ENCODE measurements around the gene TMEM150A. TPM values are rescaled to one million over a fixed set of nuclear protein-coding genes. Genes with fewer than 3 reads are reported as not detected.

Gene TMEM150A, protein sequence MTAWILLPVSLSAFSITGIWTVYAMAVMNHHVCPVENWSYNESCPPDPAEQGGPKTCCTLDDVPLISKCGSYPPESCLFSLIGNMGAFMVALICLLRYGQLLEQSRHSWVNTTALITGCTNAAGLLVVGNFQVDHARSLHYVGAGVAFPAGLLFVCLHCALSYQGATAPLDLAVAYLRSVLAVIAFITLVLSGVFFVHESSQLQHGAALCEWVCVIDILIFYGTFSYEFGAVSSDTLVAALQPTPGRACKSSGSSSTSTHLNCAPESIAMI
- total RNA-seq = 6.2 and 6.5 TPM in 2 replicates

- Mint-ChIP-seq H3K9me3 (no peaks in the 10 kb centered on the region), H3K4me3 (peak within 1 kb of the TSS; percentile 96), H3K27ac (peak within 1 kb of the TSS; percentile 70), H3K36me3 (ENCODE audit: low read depth) (peaks cover 17% of the 10 kb centered on the region), H3K27me3 (peaks cover 1% of the 10 kb centered on the region), H3K4me1 (peaks cover 15% of the 10 kb centered on the region)
- intact Hi-C loops (cut with micrococcal nuclease) = loop anchor here (1.0 kb wide), 3 partner anchors 7 to 14 kb away; partner anchors contain the start of genes C2orf68, RNF181 and USP39
- peak; percentile 95 for DNase-seq
Observed at GRCh38 chr2:85602476-85603234, at the start of gene TMEM150A. TSS of gene TMEM150A (minus strand) at chr2:85602698. CDS start at chr2:85601948, 750 bp downstream.

- Mint-ChIP-seq H3K9me3 (no peaks in the 10 kb centered on the region), H3K27me3 (no peaks in the 10 kb centered on the region), H3K4me3 (no peak overlapping the region), H3K4me1 (peaks cover 2% of the 10 kb centered on the region), H3K36me3 (ENCODE audit: low read depth) (peaks cover 51% of the 10 kb centered on the region), H3K27ac (no peak overlapping the region)
- intact Hi-C loops (cut with micrococcal nuclease) = no loop called here
- no peak for DNase-seq
Observed at GRCh38 chr2:85652056-85652455, 49.6 kb upstream of the TMEM150A start.

- no peak overlapping the region for H3K27ac Mint-ChIP-seq
- H3K9me3 Mint-ChIP-seq = no peaks in the 10 kb centered on the region
- intact Hi-C loops (cut with micrococcal nuclease) = no loop called here
- peaks cover 2% of the 10 kb centered on the region for H3K4me1 Mint-ChIP-seq
- no peak for DNase-seq
- H3K4me3 Mint-ChIP-seq = no peak overlapping the region
- H3K27me3 Mint-ChIP-seq = no peaks in the 10 kb centered on the region
- peaks cover 56% of the 10 kb centered on the region for H3K36me3 Mint-ChIP-seq (ENCODE audit: low read depth)
Observed at GRCh38 chr2:85651097-85651496, 48.6 kb upstream of the TMEM150A start.

DNA sequence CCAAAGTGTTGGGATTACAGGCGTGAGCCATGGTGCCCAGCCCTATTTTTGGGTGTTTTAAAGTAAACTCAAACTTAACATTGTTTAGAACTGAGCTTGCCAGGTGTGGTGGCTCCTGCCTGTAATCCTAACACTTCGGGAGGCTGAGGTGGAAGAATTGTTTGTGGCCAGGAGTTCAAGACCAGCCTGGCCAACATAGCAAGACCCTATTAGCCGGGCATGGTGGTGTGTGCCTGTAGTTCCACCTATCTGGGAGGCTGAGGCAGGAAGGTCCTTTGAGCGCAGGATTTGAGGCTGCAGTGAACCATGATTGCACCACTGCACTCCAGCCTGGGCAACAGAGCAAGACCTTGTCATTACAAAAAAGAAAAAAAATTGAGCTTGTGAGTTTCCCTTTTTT lies 48.0 kb upstream of the TMEM150A start:
- Mint-ChIP-seq H3K4me3 (no peak overlapping the region), H3K4me1 (peaks cover 2% of the 10 kb centered on the region), H3K9me3 (no peaks in the 10 kb centered on the region), H3K27ac (no peak overlapping the region), H3K36me3 (ENCODE audit: low read depth) (peaks cover 59% of the 10 kb centered on the region), H3K27me3 (no peaks in the 10 kb centered on the region)
- intact Hi-C loops (cut with micrococcal nuclease) = no loop called here
- DNase-seq = no peak

GRCh38 chr2:85649201-85650190 lies 47.0 kb upstream of the TMEM150A start:
- no peak overlapping the region for H3K4me3 Mint-ChIP-seq
- H3K27me3 Mint-ChIP-seq = no peaks in the 10 kb centered on the region
- intact Hi-C loops (cut with micrococcal nuclease) = no loop called here
- H3K36me3 Mint-ChIP-seq (ENCODE audit: low read depth) = peaks cover 63% of the 10 kb centered on the region
- H3K27ac Mint-ChIP-seq = no peak overlapping the region
- H3K4me1 Mint-ChIP-seq = peaks cover 2% of the 10 kb centered on the region
- no peaks in the 10 kb centered on the region for H3K9me3 Mint-ChIP-seq
- DNase-seq = no peak

GRCh38 chr2:85648619-85649018 lies 46.1 kb upstream of the TMEM150A start:
- no peak overlapping the region for H3K27ac Mint-ChIP-seq

DNA sequence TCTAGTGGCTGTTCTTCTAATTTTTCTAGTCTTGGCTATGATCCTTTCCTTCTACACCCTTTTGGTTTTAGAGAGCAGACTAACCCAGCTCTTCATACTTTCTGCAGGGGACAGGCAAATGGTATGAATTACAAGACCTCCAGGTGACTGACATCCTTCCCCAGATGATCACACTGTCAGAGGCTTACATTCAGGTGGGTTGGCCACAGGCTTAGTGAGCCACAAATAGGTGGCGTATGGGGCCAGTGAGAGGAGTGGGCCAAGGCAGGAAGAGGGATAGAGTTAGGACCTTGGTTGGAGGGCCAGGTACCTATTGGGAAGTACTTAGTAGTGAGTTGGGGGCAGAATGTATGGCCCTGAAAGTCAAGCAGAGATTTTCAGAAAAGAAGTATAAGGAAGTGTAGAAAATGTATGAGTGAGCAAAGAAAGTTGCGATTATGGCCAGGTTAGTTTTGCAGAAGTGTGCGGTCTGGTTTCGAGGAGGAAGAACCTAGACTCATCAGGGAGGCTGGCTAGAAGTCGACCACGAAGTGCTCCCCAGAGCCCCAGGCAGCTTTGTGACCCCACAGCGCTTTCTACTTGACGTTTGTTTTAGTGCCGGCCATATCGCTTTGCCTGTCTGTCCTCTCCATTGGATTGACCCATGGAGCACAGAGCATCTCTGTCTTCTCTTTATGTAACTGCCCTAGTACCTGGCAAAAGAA lies 45.5 kb upstream of the TMEM150A start:
- H3K36me3 Mint-ChIP-seq (ENCODE audit: low read depth) = peaks cover 64% of the 10 kb centered on the region
- H3K4me3 Mint-ChIP-seq = no peak overlapping the region
- H3K9me3 Mint-ChIP-seq = no peaks in the 10 kb centered on the region
- H3K4me1 Mint-ChIP-seq = peaks cover 2% of the 10 kb centered on the region
- H3K27me3 Mint-ChIP-seq = no peaks in the 10 kb centered on the region
- no peak for DNase-seq
- intact Hi-C loops (cut with micrococcal nuclease) = no loop called here
- no peak overlapping the region for H3K27ac Mint-ChIP-seq

More at GRCh38 chr2:85648619-85649018, 46.1 kb upstream of the TMEM150A start:
- H3K4me1 Mint-ChIP-seq = peaks cover 2% of the 10 kb centered on the region
- intact Hi-C loops (cut with micrococcal nuclease) = no loop called here
- peak; percentile 74 for DNase-seq
- H3K27me3 Mint-ChIP-seq = no peaks in the 10 kb centered on the region
- no peaks in the 10 kb centered on the region for H3K9me3 Mint-ChIP-seq
- H3K4me3 Mint-ChIP-seq = no peak overlapping the region
- H3K36me3 Mint-ChIP-seq (ENCODE audit: low read depth) = peaks cover 63% of the 10 kb centered on the region

GRCh38 chr2:85646166-85646565 lies 43.7 kb upstream of the TMEM150A start:
- DNase-seq = no peak
- Mint-ChIP-seq H3K9me3 (no peaks in the 10 kb centered on the region), H3K4me3 (no peak overlapping the region), H3K27ac (no peak overlapping the region), H3K36me3 (ENCODE audit: low read depth) (peaks cover 74% of the 10 kb centered on the region), H3K27me3 (no peaks in the 10 kb centered on the region), H3K4me1 (peaks cover 12% of the 10 kb centered on the region)
- intact Hi-C loops (cut with micrococcal nuclease) = no loop called here

GRCh38 chr2:85644909-85645308 lies 42.4 kb upstream of the TMEM150A start:
- H3K27ac Mint-ChIP-seq = no peak overlapping the region
- H3K4me1 Mint-ChIP-seq = peaks cover 12% of the 10 kb centered on the region
- no peaks in the 10 kb centered on the region for H3K9me3 Mint-ChIP-seq
- intact Hi-C loops (cut with micrococcal nuclease) = no loop called here
- H3K4me3 Mint-ChIP-seq = no peak overlapping the region
- peaks cover 80% of the 10 kb centered on the region for H3K36me3 Mint-ChIP-seq (ENCODE audit: low read depth)
- no peak for DNase-seq
- no peaks in the 10 kb centered on the region for H3K27me3 Mint-ChIP-seq

GRCh38 chr2:85642725-85643124 lies 40.2 kb upstream of the TMEM150A start:
- intact Hi-C loops (cut with micrococcal nuclease) = no loop called here
- H3K36me3 Mint-ChIP-seq (ENCODE audit: low read depth) = peaks cover 69% of the 10 kb centered on the region
- H3K27ac Mint-ChIP-seq = peak overlapping the region; percentile 16
- no peak overlapping the region for H3K4me3 Mint-ChIP-seq
- peaks cover 12% of the 10 kb centered on the region for H3K4me1 Mint-ChIP-seq
- DNase-seq = no peak
- no peaks in the 10 kb centered on the region for H3K27me3 Mint-ChIP-seq
- H3K9me3 Mint-ChIP-seq = no peaks in the 10 kb centered on the region

- H3K4me1 Mint-ChIP-seq = peaks cover 9% of the 10 kb centered on the region
Observed at GRCh38 chr2:85635636-85636035, 33.1 kb upstream of the TMEM150A start.

DNA sequence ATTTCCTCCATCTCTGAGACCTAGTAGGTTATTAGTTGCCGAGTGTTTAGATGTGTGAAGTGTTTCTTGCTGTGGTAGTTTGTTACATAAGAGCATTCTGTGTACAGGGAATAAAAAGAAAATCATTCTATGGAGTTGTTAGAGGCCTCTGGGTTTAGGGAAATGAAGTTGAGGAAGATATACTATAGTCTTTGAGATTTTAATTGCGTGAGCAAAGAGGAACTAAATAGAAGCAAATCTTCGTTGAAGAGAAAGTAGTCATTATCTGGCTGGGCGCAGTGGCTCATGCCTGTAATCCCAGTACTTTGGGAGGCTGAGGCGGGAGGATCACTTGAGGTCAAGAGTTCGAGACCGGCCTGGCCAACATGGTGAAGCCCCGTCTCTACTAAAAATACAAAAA lies 32.5 kb upstream of the TMEM150A start:
- Mint-ChIP-seq H3K9me3 (no peaks in the 10 kb centered on the region), H3K4me3 (no peak overlapping the region), H3K27ac (no peak overlapping the region), H3K36me3 (ENCODE audit: low read depth) (peaks cover 67% of the 10 kb centered on the region), H3K27me3 (no peaks in the 10 kb centered on the region), H3K4me1 (peaks cover 9% of the 10 kb centered on the region)
- DNase-seq = no peak
- intact Hi-C loops (cut with micrococcal nuclease) = no loop called here

More at GRCh38 chr2:85635636-85636035, 33.1 kb upstream of the TMEM150A start:
- Mint-ChIP-seq H3K4me3 (no peak overlapping the region), H3K27me3 (no peaks in the 10 kb centered on the region), H3K9me3 (no peaks in the 10 kb centered on the region), H3K27ac (no peak overlapping the region), H3K36me3 (ENCODE audit: low read depth) (peaks cover 66% of the 10 kb centered on the region)
- DNase-seq = no peak
- intact Hi-C loops (cut with micrococcal nuclease) = no loop called here

GRCh38 chr2:85631316-85631715 lies 28.8 kb upstream of the TMEM150A start:
- Mint-ChIP-seq H3K4me1 (peaks cover 16% of the 10 kb centered on the region), H3K27me3 (no peaks in the 10 kb centered on the region), H3K27ac (no peak overlapping the region), H3K4me3 (no peak overlapping the region), H3K36me3 (ENCODE audit: low read depth) (peaks cover 64% of the 10 kb centered on the region), H3K9me3 (no peaks in the 10 kb centered on the region)
- no peak for DNase-seq
- intact Hi-C loops (cut with micrococcal nuclease) = no loop called here
